ENCODE measurements around the gene SELENOK.

Gene SELENOK

GRCh38 chr3:53883008-53883407 is 8.7 kb downstream of the SELENOK start:
- DNase-seq (ENCODE audit: low spot score), result no peak

GRCh38 chr3:53881691-53882593 is 9.7 kb downstream of the SELENOK start, which contains the start of gene ACTR8:
Gene ACTR8, minus strand, starts transcription at chr3:53882152. Its CDS starts 51 bp downstream, at chr3:53882101.
- peak; percentile 75 for DNase-seq (ENCODE audit: low spot score)

- DNase-seq (ENCODE audit: low spot score), result no peak
These were observed 11.0 kb downstream of the SELENOK start for GRCh38 chr3:53880396-53881345.

- DNase-seq (ENCODE audit: low spot score), result no peak
These were observed 25.7 kb downstream of the SELENOK start for GRCh38 chr3:53865732-53866499.

- DNase-seq (ENCODE audit: low spot score), result no peak
These were observed 28.5 kb downstream of the SELENOK start for GRCh38 chr3:53863145-53863544.

GRCh38 chr3:53862241-53862640 is 29.4 kb downstream of the SELENOK start:
- DNase-seq (ENCODE audit: low spot score), result no peak

GRCh38 chr3:53860196-53860595 is 31.5 kb downstream of the SELENOK start:
- DNase-seq (ENCODE audit: low spot score), result no peak

- no peak for DNase-seq (ENCODE audit: low spot score)
These were observed 32.5 kb downstream of the SELENOK start for GRCh38 chr3:53859178-53859577.

GRCh38 chr3:53858096-53858741 is 33.4 kb downstream of the SELENOK start:
- DNase-seq (ENCODE audit: low spot score), result no peak

GRCh38 chr3:53856964-53857363 is 34.7 kb downstream of the SELENOK start:
- DNase-seq (ENCODE audit: low spot score), result no peak

GRCh38 chr3:53850895-53851294 is 40.8 kb downstream of the SELENOK start:
- DNase-seq (ENCODE audit: low spot score), result no peak

- DNase-seq (ENCODE audit: low spot score), result no peak
These were observed 41.7 kb downstream of the SELENOK start for GRCh38 chr3:53849916-53850315.

GRCh38 chr3:53846851-53847155 is 44.9 kb downstream of the SELENOK start:
- DNase-seq (ENCODE audit: low spot score), result no peak

- DNase-seq (ENCODE audit: low spot score), result peak; percentile 52
These were observed 45.4 kb downstream of the SELENOK start, which contains the start of the genes CHDH and IL17RB for GRCh38 chr3:53846134-53846850. Gene CHDH, minus strand, starts transcription at chr3:53846419. Its CDS starts 22,411 bp downstream, at chr3:53824008. Gene IL17RB, plus strand, starts transcription at chr3:53846568. Its CDS starts 21 bp downstream, at chr3:53846589.

- no peak for DNase-seq (ENCODE audit: low spot score)
These were observed 45.9 kb downstream of the SELENOK start for GRCh38 chr3:53845881-53846133.

- DNase-seq (ENCODE audit: low spot score), result peak; percentile 37
These were observed 46.4 kb downstream of the SELENOK start for GRCh38 chr3:53845103-53845880.

- peak; percentile 38 for DNase-seq (ENCODE audit: low spot score)
These were observed 47.2 kb downstream of the SELENOK start for GRCh38 chr3:53844262-53845102.

- DNase-seq (ENCODE audit: low spot score), result no peak
These were observed 48.2 kb downstream of the SELENOK start for GRCh38 chr3:53843195-53844177.

Measured in pons (tissue), 1 donor.